Measurements from ENCODE around the gene CDH4. TPM values are rescaled to one million over a fixed set of nuclear protein-coding genes. Genes with fewer than 3 reads are reported as not detected.

The CDH4 gene
- total and polyA plus RNA-seq, 2 of the 4 experiments (the other 2 are of a cell fraction) = 1.6 to 3.5 TPM

DNA sequence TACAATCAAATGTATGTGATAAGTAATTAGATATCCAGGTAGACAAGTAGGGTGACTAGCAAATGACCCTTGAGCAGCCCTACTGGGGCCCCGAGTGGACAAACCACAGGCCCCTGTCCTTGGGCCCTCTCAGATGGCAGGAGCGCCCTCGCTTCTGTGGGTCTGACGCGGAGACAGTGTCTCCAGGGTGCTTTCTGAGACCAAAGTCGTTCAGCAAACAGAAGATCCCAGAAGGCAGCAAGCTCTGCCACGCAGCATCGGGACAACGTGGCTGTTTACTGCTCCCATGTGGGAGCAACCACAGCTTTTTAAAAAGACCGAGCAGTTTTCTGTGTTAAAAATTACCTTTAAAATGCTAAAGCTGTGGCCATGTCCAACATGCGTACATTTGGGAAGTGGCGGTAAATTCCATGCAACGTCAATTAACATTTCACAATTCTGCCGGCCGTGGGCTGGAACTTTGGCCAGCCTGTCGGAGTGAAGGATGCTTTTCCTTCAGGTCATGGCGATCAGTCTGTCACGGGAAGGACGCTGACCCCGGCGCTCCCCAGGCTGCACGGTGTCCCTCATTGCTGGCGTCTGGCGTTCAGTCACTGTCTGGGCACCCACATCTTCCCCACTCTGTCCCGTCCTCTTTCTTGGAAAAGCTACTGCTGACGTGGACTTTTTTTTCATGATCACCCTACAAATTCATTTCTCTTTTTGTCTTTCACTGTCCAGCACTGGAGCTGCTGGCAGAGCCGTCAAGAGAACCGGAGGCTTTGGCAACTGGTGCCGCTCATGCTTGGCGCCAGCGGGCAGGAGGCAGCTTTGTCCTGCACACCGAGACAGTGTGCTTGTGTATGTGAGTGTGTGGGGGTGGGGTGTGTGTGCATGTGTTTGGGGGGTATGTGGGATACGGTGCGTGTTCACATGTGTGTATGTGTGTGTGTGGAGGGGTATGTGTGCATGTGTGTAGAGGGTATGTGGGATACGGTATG, 293.1 kb downstream of the CDH4 start (continued):
- no peak for TF ChIP-seq CEBPB (IDR thresholded peaks at IDR 0.05; ENCODE audit: low read depth, low read length)

DNA sequence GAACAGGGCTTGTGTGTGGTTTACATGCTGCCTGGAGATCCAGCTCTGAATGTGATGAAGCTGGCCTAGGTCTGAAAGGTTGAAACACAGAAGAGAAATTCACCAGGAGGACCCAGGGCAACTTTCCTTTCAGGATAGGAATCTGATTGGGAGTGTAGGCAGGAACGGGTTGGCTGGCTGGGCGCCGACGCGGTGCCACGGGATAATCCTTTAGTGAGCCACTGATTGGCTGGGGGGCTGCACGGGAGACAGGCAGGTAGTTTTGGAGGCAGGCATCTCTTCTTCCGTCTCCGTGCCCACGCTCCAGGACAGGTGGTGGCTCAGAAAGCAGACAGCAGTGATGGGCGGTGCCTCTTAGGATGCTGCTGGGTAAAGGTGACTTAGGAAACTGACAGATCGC, 294.6 kb downstream of the CDH4 start:
- POLR2A ChIA-PET (ENCODE audit: unreplicated experiment) = no interaction called here
- WGBS, 2 experiments (ENCODE audit: extremely low coverage in 2 of 2, insufficient read length in 1 of 2) = 90% methylated on average over 2 of the region's 12 CpGs; no CpG with 5 or more reads in 1 of the 2 experiments

More for the DNA sequence above, 294.6 kb downstream of the CDH4 start:
- Histone ChIP-seq H3K4me1 (ENCODE audit: control insufficient read depth, insufficient read depth, low read length) (no peaks in the 10 kb centered on the region), H3K14ac (replicated peaks; ENCODE audit: low read depth, low read length) (no peak overlapping the region), H4K91ac (ENCODE audit: insufficient read depth, low read depth, low read length) (no peak overlapping the region), H3K23ac (ENCODE audit: low read depth, low read length) (no peak overlapping the region), H3K18ac (ENCODE audit: low read depth, low read length) (no peak overlapping the region), H3K79me1 (ENCODE audit: low read depth in 1 of 2, low read length in 2 of 2) (no peaks in the 10 kb centered on the region), H2AFZ (replicated peaks; ENCODE audit: low read length, poor library complexity) (no peak overlapping the region), H4K8ac (ENCODE audit: low read depth in 2 of 2, low read length in 2 of 2) (no peak overlapping the region), H2BK15ac (ENCODE audit: low read depth, low read length) (no peak overlapping the region), H3K56ac (ENCODE audit: extremely low read depth, insufficient read depth, low read length) (no peak overlapping the region), H2BK5ac (ENCODE audit: low read depth, low read length, poor library complexity, severe bottlenecking) (no peak overlapping the region), H3K27me3 (ENCODE audit: control insufficient read depth, insufficient read depth, low read length) (no peaks in the 10 kb centered on the region; the same call in 1 of the 2 replicates), H3K4me2 (ENCODE audit: low read depth, low read length) (no peak overlapping the region), H3K4ac (ENCODE audit: low read depth, low read length) (no peak overlapping the region), H2BK20ac (ENCODE audit: low read depth, low read length) (no peak overlapping the region), H3K27ac (ENCODE audit: insufficient read depth, low read length) (no peak overlapping the region), H2BK120ac (ENCODE audit: low read depth, low read length) (no peak overlapping the region), H3K4me3 (ENCODE audit: insufficient read depth, low read depth, low read length) (no peak overlapping the region), H2AK5ac (ENCODE audit: low read depth, low read length) (no peak overlapping the region), H3K9me1 (ENCODE audit: insufficient read depth, low read length) (peaks cover 4% of the 10 kb centered on the region; the same call in 1 of the 2 replicates), H3K9ac (ENCODE audit: low read depth, low read length) (no peak overlapping the region), H4K5ac (ENCODE audit: low read depth, low read length) (no peak overlapping the region), H3K9me3 (ENCODE audit: control insufficient read depth, insufficient read depth, low read length) (no peaks in the 10 kb centered on the region; the same call in 1 of the 2 replicates), H4K20me1 (ENCODE audit: insufficient read depth, low read length) (no peaks in the 10 kb centered on the region), H2AK9ac (replicated peaks; ENCODE audit: low read depth, low read length, poor library complexity) (no peak overlapping the region), H3K36me3 (ENCODE audit: control insufficient read depth, insufficient read depth, low read length) (no peaks in the 10 kb centered on the region)
- CTCF ChIA-PET = no interaction called here
- BruUV-seq (replicated peaks) = no TSS peak
- dilution Hi-C loops (cut with HindIII; ENCODE audit: low sequenced_read_pairs, unreplicated experiment) (no loop called here), in situ Hi-C loops (cut with MboI; ENCODE audit: low sequenced_read_pairs) (no loop called here), intact Hi-C loops (cut with micrococcal nuclease) (no loop called here)
- DNase-seq (no peak), ATAC-seq (ENCODE audit: low read depth) (no peak)
- TF ChIP-seq MAZ (IDR thresholded peaks at IDR 0.05; ENCODE audit: borderline replicate concordance, low read depth, low read length) = no peak
- TF ChIP-seq, protein P1, sequence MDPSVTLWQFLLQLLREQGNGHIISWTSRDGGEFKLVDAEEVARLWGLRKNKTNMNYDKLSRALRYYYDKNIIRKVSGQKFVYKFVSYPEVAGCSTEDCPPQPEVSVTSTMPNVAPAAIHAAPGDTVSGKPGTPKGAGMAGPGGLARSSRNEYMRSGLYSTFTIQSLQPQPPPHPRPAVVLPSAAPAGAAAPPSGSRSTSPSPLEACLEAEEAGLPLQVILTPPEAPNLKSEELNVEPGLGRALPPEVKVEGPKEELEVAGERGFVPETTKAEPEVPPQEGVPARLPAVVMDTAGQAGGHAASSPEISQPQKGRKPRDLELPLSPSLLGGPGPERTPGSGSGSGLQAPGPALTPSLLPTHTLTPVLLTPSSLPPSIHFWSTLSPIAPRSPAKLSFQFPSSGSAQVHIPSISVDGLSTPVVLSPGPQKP (IDR thresholded peaks at IDR 0.05; ENCODE audit: borderline replicate concordance, low read depth, low read length) = no peak
- no peak for TF ChIP-seq MAFK (IDR thresholded peaks at IDR 0.05; ENCODE audit: low read depth, low read length)
- no peak for TF ChIP-seq RAD21 (IDR thresholded peaks at IDR 0.05; ENCODE audit: low read length)
- TF ChIP-seq FOS (IDR thresholded peaks at IDR 0.05; ENCODE audit: low read depth, low read length) = no peak
- no peak for TF ChIP-seq NFE2L2 (IDR thresholded peaks at IDR 0.05; ENCODE audit: low read depth, low read length)
- TF ChIP-seq POLR2A (IDR thresholded peaks at IDR 0.05; ENCODE audit: low read depth, low read length) = no peak
- TF ChIP-seq CEBPB (IDR thresholded peaks at IDR 0.05; ENCODE audit: low read depth, low read length) = no peak

Data from IMR-90 (cell line).